T-helper 1 cell treated with Interleukin-12 subunit alpha and Interleukin-12 subunit beta and Interleukin-4 antibody, amounts not matched to agents 30 ng/mL and 1 ng/mL, for 36 hours (primary cell): ENCODE measurements around the gene CCDC30. TPM values are rescaled to one million over a fixed set of nuclear protein-coding genes. Genes with fewer than 3 reads are reported as not detected.

Source experiments
- intact Hi-C: fragments of 100-400 bp; cut with micrococcal nuclease; formaldehyde crosslinking; loops from one replicate; pipeline ENCODE4 v1.15.1; 2024
- total RNA-seq: library from RNA; stranded (reverse); gene quantifications from 2 replicates; pipeline ENCODE4 v1.2.3, GENCODE V29; 2022

The CCDC30 gene
- 1.6 and 1.8 TPM in 2 replicates for total RNA-seq

DNA sequence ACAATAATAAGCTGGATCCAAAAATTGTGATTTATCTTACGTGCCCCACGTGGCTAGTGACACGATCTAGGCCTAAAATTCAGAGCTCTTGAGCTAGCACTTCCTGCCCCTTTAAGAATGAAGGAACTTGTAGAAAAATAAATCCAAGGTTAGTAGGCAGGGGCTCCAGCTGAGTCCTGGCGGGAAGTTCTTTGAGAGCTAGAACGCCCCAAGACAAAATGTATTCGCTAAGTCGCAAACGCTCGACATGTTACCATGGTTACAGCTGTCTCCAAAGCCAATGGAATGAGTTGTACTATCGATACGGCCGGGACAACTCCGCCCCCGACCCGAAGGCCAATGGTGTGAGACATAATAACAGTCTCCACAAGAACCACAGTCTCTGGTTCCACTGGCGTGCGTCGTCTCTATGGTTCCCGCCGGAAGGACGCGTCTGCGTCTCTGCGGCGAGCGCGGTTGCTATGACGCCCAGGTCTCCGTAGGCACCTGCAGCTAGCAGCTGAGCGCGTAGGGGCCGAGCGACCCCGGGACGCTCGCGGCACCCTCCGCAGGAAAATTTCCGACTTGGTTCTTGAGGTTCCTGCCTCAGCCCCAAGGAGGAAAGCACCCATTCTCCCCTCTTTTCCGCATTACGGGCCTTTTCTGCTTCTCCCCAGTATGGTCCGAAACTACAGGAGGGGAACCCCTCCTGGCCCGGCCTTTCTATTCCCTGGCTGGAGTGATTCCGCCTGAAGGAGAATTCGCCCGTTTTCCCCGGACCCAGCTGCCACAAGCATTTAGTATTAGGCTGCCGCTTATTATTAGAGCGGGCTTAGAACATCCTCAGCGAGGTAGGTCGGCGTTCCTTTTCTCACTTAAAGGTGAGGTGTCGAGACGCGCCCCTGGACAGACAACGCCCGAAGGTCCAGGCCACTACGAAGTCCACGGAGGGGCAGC lies at the start of gene CCDC30:
Gene CCDC30 (plus strand): TSS at position 459 of the 936 bp plus-strand sequence. CDS start 17,266 bp downstream, outside the sequence.
- intact Hi-C loops, result loop anchor here (1.0 to 10.0 kb wide), 18 partner anchors 8 to 1768 kb away; partner anchors contain the start of genes ATP6V0B, C1orf50, CDC20 and CFAP57

DNA sequence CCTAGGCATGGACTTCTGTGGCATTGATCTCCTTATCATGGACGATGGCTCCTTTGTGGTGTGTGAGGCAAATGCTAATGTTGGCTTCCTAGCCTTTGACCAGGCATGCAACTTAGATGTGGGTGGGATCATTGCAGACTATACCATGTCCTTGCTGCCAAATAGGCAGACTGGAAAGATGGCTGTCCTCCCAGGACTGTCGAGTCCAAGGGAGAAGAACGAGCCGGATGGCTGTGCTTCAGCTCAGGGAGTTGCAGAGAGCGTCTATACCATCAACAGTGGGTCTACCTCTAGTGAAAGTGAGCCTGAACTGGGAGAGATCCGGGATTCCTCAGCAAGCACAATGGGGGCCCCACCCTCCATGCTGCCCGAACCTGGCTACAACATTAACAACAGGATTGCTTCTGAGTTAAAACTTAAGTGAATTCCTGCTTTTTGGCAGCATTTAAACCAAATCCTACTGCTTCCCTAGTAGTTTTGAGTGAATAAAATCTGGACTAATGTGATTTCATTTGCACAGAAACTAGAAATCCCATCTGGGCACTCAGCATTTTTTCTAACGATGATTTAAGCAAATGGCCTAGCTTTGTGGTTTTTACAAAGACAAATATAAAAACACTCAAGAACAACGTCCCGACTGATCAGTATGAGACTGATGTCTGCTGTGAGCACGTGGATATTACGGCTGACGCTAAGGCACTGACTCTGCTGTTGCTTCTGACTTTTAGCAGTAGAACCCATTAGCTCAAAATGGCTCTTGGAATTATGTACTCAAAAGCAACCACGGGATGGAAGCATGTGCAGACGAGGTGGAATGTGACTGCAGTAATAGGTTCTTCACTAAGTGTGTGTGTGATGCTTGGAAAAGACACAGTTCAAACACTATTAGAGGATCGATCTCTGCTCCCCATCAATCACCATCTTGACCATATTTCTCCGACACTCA lies 48.3 kb upstream of the CCDC30 start:
- intact Hi-C loops, result no loop called here

DNA sequence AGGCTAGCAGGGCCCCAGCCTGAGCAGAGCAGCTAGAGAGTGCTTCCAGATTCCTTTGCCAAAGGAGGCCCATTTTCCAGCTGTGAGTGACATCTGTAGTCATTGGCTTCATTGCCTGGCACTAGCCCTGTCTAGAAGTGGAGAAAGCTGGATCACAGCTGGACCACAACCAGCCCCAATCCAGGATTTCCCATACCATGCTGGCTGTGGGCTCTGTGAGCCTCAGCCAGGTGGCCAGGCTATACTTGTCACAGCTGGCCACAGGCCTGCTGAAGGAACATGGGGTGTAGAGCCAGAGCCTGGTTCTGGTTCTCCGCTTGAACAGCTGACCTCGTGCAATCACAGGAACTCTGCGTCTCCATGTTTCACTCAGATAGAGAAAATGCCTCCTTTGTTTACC lies 45.9 kb upstream of the CCDC30 start:
- intact Hi-C loops, result no loop called here

DNA sequence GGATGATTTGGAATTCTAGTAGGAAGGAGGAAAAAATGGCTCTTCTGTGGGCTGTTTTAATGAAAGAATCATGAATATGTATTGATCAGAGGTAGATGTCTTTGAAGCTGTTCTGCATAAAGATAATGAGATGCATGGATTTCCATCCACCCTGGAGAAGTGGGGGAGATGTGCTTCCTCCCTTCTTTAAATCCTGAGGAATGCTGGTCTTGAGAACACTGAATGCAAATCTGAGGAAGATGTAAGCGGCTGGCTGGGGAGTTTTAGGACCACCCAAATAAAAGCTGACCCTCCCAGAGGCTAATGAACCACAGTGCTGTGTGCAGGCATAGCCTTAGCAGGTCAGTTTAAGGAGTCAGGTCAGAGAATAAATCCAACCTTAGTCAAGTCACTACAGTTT lies 44.6 kb upstream of the CCDC30 start:
- intact Hi-C loops, result no loop called here

DNA sequence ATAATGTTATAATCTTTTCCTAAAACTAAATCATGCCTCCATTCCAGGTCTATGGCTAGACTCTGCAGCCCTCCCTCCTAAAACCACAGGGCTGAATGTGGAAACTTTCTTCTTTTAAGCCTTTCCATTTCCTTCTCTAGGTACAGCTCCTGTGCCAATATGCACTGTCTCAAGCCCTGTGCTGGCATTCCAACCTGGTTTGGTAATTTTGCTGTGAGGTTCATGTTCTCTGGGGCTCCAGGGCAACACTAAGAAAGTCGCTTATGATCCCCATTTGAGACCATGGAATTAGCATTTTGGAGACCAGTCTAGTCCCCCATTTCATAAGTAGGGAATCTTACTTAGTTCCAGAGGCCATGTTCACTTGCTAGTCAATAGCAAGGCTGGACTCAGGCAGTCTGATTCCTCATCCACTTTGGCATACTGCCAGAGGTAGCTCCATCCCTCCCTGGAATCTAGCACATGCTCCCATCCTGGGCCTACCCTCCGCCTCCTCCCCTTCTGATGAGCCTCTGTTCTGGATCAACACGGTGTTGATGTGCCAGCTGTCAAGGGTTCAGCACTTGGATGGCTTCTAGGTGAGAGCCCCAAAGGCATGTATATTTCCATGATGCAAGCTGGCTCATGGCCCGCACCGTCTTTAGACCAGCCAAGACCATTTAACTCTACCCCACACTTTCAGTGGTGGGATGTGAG lies 43.8 kb upstream of the CCDC30 start:
- intact Hi-C loops, result no loop called here

DNA sequence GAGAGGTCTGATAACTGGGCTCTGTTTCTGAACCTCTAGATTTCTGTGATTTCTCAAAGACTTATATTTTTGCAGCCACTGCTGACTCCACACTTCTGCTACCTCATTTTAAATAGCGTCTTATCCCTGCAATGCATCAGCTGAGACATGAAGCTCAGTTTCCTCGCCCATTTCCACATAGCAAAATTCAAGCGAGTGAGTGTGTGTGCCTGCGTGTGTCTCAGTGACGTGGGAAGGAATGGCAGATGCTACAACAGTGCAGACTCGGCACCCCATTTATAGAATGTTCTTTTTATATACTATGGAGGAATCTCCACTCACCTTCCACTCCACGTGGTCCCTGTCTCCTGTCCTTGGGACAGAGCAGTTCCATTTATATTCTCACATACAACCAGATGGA lies 43.0 kb upstream of the CCDC30 start:
- intact Hi-C loops, result no loop called here

DNA sequence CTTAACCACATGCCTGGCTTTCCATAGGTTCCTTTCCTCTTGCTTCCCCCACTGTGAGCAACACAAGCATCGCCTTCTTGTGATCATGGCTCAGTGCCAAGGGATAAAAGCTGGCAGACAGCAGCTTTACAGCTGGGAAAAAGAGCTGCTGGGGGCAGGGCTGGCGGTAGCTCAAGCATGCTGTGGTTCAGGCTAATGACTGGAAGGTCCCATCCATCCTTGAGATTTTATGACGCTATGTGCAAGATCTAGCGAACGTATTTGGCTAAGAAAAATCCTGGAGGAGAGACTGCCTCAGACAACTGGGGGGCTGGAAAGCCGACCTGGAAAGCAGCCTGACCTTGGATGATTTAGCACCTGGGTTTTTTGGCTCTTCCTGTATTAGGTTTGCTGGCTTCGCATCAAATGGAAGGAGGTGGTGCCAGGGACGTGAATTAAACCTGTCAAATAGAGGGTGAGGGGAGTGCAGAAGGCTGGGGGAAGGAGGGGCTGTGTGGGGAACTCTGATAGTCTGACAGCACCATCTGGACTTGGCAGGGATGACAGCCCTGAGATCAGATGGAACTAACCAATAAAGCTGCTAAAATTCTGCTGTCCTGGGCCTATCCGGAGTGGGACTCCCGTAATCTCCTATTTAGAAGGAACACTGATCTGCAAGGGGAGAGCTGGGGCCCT lies 42.0 kb upstream of the CCDC30 start:
- intact Hi-C loops, result no loop called here

DNA sequence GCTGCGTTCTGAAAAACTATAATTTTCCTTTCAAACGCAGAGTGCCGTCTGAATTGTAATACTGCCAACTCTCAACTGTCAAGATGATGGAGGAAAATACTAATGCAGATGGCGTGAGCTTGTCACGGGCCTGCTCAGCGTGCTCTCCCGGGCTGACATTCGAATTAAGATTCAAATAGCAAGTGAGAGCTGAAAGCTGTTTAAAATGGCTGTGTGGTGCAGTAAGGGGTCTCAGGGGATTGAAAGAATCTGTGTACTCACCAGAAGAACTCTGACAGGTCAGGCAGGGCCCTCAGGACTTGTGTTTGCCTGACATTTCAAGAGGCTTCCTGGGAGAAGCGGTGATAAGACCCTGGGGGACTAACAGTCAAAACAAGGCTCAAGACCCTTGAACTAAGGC lies 40.3 kb upstream of the CCDC30 start:
- intact Hi-C loops, result no loop called here

DNA sequence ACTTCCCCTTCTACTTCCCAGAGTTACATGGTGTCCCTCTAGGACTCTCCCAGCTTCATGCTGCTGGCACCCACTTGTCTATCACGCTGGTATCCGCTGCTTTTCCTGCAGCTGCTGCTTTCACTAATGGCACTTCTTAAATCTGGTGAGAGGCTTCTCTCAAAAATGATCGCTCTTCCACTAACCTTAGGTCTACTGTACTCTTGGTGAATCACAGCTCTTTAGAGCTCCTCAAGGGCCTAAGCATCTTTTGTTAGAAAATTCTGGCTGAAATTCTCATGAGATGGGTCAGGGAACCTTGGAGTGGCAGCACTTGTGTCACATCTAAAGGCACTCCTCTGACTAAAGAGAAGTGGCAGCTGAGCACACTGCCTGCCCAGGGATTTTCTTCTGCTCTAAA lies 39.4 kb upstream of the CCDC30 start:
- intact Hi-C loops, result no loop called here

DNA sequence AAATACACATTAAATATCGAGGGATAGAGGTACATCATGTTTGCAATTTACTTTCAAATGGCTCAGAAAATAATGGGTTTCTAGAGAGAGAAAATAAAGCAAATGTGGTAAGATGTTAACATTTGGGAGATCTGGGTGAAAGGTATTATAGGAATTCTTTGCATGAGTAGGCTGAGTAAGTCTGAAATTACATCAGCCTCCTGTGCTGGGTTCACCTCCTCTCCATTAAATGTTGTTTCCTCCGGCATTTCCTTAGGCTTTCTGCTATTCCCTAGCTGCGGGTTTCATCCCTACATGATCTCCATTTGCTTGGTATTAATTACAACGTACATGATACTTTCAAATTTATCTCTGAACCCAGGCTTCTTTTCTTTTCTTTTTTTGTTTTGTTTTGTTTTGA lies 38.9 kb upstream of the CCDC30 start:
- intact Hi-C loops, result no loop called here

DNA sequence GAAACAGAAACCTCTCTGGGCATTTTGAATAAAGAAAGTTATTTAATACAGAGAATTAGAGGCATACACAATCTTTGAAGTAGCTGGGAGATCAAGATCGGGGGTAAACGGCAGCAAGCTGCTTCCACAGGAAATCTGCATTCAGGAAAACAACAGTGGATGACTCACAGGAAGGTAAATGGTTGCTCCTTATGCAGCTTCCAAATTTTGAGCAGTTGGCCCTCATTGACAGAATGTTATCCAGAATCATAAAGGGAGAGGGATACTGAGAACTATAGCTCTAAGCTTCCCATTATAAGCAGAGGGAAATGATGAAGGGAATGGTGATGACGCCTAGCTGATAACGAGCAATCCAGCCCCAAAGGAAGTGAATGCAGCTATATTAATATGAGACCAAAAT lies 35.8 kb upstream of the CCDC30 start:
- intact Hi-C loops, result no loop called here

DNA sequence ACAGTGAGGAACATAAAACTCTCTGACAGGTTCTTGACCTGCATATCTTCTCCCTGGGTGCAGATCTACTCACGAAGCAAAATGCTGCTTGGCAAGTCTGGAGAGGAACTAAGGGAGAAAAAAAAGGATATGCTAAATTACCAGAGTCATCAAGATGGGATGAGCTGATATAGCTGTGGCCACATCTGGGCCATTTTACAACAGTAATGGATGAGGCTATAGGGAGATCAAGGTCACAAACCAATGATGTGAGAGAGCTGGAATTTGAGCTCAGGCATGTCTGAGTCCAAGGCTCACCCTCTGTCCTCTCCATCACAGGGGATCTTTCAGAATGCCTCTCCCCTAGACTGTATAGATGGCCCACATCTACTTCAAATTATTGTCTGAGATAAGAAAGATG lies 33.5 kb upstream of the CCDC30 start:
- intact Hi-C loops, result no loop called here

DNA sequence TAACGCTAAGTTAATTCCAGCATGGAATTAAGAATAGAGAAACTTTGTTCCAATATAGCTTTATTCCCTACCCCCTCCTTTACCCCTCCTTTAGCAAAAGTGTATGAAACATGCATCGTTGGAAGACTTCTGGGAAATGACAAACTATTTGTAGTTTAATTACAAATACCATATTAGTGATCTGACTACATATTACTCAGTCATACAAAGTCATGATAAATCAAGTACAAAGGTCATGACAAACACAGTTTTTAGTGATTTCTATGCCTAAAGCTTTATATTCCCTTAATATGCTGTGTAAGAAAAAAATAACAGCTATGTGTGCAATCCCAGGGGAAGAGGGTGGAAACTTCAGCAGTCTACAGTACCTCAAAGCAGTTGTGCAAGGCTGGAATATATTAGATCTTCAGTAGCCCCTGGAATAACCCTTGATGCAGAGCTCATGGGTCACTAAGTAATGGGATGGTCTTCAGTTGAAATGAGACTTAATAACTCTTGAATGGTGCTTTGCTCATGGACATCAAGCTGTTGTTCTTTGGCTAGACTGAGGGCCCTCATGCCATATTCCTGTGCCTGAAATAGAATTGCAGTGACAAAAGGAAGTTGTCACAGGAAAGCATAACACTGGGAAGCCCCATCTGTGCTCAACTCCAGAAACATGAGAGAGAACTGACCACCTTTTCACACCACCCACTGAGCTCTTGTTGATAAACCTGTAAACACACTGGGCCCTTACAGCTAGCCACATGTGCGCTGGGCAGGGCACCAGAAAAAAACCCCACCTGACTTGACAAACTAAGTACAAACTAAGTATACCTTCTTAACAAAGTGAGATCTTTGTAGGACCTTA lies 32.6 kb upstream of the CCDC30 start:
- intact Hi-C loops, result no loop called here

DNA sequence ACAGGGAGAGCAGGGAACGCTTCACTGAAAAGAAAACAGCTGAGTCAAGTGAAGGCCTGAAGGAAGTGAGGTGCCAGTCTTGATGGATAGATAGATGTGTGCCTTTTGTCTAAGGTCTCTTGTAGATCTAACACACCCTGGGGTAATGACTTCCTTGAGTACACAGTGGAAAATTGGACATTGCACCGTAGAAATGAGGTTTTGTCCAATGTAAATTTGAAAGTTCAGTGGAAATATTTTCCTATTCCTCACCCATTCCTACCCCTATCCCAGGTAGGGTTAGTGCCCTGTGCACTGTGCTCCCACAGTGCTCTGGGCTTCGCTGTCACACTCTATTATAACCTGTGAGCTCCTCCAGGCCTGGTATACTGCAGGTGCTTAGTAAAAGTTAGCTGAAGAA lies 31.6 kb upstream of the CCDC30 start:
- intact Hi-C loops, result no loop called here

DNA sequence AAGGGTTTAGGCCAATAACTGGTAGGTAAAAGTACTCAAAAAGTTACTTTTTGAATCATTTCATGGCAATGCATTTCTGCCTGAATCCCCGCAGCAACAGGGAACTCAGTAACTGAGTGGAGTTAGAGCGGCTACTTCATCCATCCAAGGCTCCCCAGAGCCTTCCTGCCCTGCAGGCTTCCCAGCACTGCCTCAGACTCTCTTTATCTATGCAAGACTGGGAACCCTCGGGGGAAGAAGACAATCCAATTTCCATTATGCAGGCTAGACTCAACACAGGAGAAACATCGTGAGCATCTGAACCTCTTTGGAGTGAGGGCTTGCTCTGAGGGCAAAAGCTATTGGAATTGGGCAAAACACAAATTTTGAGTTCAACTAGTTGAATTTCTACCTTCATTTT lies 30.4 kb upstream of the CCDC30 start:
- intact Hi-C loops, result no loop called here

DNA sequence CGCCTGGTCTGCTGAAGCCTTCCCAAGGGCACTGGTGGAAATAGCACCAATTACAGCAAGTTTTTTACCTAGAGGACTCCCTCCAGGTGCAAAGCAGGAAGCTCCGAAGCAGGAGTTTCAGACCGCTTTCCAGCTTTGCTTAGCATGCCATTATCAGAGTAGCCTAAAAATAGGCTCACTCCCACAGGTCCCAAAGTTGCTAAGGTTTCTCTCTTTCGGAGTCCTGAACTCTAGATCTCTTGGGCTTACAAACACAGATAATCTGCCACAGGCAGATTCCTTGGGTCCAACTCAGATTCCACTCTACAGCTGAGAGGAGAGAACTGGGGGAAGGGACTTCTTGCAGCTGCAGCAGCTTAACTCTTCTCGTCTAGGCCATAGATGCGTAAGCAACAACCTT lies 29.7 kb upstream of the CCDC30 start:
- intact Hi-C loops, result no loop called here

DNA sequence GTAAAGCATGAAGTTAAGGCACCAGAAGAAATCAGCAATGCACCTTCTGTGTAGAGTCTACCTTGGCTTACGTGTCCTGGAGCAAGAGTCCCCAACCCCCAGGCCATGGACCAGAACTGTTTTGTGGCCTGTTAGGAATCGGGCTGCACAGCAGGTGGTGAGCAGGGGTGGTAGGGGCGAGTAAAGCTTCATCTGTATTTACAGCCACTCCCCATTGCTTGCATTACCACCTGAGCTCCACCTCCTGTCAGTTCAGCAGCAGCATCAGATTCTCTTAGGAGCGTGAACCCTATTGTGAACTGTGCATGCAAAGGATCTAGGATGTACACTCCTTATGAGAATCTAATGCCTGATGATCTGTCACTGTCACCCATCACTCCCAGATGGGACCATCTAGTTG lies 28.7 kb upstream of the CCDC30 start:
- intact Hi-C loops, result no loop called here

DNA sequence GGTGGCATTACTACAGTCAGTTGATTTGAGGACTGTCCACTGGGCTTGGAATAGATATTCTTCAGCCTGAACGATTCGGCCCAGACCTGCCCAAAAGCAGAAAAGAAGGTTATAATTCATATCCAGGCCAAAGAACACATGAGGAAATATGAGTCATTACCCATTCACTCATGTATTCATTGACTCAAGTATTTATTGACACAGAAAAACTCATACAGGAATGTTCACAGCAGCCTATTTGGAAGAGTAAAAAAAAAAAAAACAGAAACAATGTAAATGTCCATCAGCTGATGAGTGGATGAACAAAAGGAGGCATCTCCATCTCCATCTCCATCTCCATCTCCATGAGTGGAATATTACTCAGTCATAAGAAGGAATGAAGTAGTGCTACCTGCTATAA lies 23.1 kb upstream of the CCDC30 start:
- intact Hi-C loops, result no loop called here

DNA sequence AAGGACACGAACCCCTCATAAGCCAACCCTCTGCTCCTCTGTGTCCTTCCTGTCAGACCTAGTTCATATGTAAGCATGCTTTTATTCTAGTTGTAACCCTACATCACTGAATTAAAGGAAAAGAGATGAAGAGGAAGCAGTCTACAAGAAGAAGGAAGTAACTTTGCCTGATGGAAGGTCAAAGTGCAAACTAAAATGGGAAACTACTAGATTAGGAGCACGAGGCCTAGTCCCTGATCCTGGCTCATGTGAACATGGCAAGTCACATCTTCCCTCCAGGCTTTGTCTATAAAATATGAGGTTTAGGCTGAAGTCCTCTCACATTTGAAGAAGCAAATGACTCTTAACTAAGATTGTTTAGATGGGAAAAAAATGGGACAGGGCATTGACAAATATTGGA lies 20.4 kb upstream of the CCDC30 start:
- intact Hi-C loops, result no loop called here

DNA sequence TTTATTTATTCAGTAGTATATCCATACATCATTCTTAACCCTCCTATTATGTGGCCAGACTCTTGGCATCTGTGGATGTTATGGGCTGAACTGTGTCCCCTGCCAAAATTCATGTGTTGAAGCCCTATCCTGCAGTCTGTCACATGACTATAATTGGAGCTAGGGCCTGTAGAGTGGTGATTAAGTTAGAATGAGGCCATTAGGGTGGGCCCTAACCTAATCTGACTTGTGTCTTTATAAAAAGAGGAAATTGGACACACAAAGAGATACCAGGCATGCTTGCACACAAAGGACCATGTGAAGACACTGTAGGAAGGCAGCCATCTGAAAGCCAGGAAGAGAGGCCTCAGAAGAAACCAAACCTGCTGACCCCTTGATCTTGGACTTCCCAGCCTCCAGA lies 13.8 kb upstream of the CCDC30 start:
- intact Hi-C loops, result no loop called here
